GM19463 (cell line): ENCODE data around the gene ARHGEF19.
"Not testable (repeated sequence)": the region's sequence is repeated elsewhere in the genome, so short reads cannot be mapped to it uniquely, and the experiment has no call there.

Source experiments
- ATAC-seq: cut with Tn5 transposase; IDR thresholded peaks from one replicate; pipeline ENCODE4 v1.9.1; 2021; ENCODE audit warnings: mild to moderate bottlenecking, moderate library complexity; ENCODE audit not compliant: unreplicated experiment

ARHGEF19 gene

DNA sequence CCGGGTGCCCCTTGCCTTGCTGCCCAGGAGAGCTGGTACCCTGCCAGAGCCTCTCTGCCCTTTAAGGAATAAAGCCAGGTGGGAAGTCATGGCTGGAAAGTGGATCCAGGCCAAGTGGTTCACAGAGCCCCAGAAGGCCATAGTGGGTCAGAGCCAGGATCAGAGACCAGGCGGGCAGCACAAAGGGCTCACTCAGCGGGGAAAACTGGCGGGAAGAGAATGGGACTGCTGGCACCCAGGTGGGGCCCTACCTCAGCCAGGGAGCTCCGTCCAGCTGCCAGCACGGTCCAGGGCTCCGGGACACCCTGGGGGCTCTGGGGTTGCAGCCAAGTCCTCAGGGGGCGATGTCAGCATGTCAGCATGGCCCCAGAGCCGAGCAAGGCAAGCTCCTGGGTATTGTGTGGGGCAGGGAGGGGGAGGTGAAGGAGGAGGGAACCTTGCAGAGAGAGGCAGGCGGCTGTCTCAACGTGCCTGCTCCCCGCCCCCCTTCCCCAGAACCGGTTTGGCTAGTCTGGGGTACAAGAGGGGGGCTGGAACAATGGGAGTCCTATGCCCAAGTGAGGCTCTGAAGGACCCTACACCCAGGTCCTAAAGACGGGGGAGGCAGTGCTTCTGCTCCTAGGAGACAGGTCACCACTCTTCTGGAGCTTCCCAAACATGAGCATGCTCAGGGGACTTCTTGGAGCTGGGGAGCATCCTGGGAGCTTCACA lies at the start of gene ARHGEF19:
Gene ARHGEF19 (minus strand): TSS at position 402 of the 711 bp plus-strand sequence. CDS start 3,598 bp downstream, outside the sequence.
- no peak for ATAC-seq

DNA sequence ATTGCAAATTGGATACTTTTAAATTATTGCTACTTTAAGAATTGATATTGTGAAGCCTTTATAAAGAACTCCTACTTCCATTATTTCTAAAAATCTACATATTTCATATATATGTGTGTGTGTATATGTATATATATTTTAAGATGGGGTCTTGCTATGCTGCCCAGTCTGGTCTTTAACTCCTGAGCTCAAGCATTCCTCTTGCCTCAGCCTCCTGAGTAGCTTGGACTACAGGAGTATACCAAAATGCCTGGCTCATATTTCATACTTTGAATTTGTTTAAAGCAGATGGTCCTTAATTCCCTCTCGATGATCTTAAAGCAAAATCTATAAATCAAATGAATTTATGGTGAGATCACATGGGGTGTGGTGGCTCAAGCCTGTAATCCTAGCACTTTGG lies 49.6 kb upstream of the ARHGEF19 start:
- ATAC-seq = no peak

DNA sequence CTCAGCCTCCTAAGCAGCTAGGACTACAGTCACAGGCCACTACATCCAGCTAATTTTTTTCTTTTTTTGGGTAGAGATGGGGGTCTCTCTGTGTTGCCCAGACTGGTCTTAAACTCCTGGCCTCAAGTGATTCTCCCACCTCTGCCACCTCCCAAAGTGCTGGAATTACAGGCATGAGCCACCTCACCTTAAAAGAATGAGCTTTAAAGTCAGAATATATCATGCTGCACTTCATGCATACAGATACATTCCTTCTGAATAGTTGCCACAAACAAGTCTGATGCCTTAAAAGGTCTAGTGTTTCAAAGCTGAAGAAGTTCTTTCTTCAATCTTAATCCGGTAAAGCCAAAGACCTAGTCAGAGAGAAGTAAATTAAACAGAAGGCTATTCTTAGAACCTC lies 48.4 kb upstream of the ARHGEF19 start:
- ATAC-seq = no peak

DNA sequence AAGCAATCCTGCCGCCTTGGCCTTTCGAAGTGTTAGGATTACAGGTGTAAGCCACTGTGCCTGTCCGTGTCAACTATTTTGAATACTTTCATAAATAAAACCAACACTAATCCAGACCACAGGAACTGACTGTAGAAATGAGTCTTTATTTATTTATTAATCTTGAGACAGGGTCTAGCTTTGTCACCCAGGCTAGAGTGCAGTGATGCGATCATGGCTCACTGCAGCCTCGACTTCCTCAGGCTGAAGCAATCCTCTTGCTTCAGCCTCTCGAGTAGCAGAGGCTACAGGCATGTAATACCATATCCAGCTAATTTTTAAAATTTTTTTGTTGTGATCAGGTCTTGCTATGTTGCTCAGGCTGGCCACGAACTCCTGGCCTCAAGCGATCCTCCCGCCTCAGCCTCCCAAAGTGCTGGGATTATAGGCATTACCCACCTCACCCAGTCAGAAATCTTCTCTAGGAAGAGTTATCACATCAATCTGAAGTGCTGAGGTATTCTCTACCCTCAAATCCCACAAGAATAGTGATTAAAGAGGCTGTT lies 46.2 kb upstream of the ARHGEF19 start:
- ATAC-seq = no peak

DNA sequence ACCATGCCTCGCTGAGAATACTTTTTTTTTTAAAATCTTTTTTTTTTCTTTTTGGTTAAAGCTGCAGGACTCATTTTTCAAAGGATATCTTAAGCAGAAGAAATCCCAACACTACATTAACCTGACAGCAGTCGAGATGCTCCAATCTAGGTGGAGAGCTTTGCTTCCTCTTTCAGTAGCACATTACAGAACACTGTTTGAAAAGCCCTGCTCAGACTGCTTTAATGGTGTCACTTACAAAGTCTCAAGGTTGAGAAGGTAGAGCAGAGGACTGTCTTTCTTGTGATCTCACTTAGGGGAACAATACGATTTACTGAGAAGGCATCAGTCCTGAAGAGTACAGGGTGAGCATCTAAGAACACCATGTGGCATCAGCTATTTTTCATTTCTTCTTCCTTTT lies 45.5 kb upstream of the ARHGEF19 start:
- ATAC-seq = no peak

- ATAC-seq = not testable (repeated sequence)
These were observed 45.1 kb upstream of the ARHGEF19 start for GRCh38 chr1:16257556-16257955.

- no peak for ATAC-seq
These were observed 44.0 kb upstream of the ARHGEF19 start for GRCh38 chr1:16256478-16256877.

DNA sequence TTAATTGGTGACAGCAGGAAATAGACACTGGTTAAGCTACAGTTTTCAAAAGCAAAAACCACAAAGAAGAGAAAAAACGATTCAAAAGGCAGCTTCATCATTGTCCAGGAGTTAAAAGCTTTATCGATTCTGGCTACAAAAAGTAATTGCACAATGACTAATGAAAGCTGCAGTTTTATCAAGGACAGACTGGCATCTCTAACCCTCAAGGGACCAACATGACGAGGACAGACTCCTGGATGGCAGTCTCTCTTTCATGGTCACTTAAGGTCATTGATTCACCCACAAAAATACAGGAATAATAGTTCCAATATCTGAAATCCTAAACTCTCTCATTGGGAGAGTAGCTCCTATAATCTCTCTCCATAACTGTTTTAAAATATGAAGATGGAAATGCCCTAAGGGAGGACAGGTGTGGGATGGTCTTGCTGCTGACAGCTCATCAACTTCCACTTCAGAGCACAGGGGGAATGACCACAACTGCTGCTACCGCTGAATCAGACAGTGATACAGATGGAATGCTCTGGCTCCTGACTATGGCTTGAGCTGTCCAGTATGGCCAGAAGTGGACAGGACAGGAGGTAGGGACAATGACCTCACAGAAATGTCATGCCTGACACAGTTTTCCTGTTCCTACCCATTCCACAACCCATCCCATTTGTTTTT lies 41.9 kb upstream of the ARHGEF19 start:
- ATAC-seq = no peak

- ATAC-seq = no peak
These were observed 41.0 kb upstream of the ARHGEF19 start for GRCh38 chr1:16253332-16253922.

- ATAC-seq = no peak
These were observed 40.5 kb upstream of the ARHGEF19 start for GRCh38 chr1:16252912-16253311.

- no peak for ATAC-seq
These were observed 38.9 kb upstream of the ARHGEF19 start for GRCh38 chr1:16251381-16251780.

GRCh38 chr1:16250524-16251251 lies 38.2 kb upstream of the ARHGEF19 start:
- no peak for ATAC-seq

GRCh38 chr1:16249596-16250241 lies 37.3 kb upstream of the ARHGEF19 start:
- no peak for ATAC-seq

GRCh38 chr1:16248603-16249516 lies 36.4 kb upstream of the ARHGEF19 start:
- ATAC-seq = no peak

DNA sequence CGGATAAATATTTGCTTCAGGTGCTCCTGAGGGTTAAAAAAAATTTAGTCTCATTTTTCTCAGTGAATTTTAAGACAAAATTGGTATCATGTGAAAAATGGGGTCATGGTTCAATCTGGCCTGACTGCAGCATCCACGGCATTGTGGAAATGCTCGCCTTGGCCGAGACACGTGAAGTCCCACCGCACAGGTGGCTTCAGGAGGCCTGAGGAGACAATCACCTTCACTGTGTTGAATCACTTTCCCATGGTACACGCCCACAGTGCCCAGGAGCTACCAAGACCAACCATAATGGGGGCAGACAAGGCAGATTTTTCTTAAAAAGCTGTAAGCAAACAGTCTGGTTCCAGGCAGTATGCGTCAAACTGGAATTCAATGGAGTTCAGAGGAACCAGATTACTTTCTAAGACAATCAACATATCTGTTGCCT lies 35.6 kb upstream of the ARHGEF19 start:
- no peak for ATAC-seq

GRCh38 chr1:16247441-16247840 lies 35.0 kb upstream of the ARHGEF19 start:
- no peak for ATAC-seq

- ATAC-seq = no peak
These were observed 34.5 kb upstream of the ARHGEF19 start for GRCh38 chr1:16246961-16247360.

- ATAC-seq = not testable (repeated sequence)
These were observed 33.8 kb upstream of the ARHGEF19 start for GRCh38 chr1:16246239-16246638.

- ATAC-seq = no peak
These were observed 33.2 kb upstream of the ARHGEF19 start for GRCh38 chr1:16245476-16246196.
